ENCODE data around the gene CREG2. TPM values are rescaled to one million over a fixed set of nuclear protein-coding genes. Genes with fewer than 3 reads are reported as not detected.

Gene CREG2
- total and polyA plus RNA-seq, 2 donors (not counting 1 experiment from before 2014, with no cell fraction given) = 0.10 TPM; not detected in 1

GRCh38 chr2:101432411-101433181, 45.3 kb upstream of the CREG2 start:
- intact Hi-C loops (cut with micrococcal nuclease) = no loop called here
- Histone ChIP-seq H3K9ac (ENCODE audit: low read length) (no peak overlapping the region), H4K20me1 (ENCODE audit: control insufficient read depth, insufficient read depth, low read length, poor library complexity, severe bottlenecking) (no peaks in the 10 kb centered on the region), H3K79me2 (ENCODE audit: control insufficient read depth, insufficient read depth, low read length) (no peaks in the 10 kb centered on the region), H3K4me1 (ENCODE audit: control insufficient read depth in 2 of 2, insufficient read depth in 2 of 2, low read length in 2 of 2) (no peaks in the 10 kb centered on the region), H3K4me3 (ENCODE audit: control extremely low read depth in 1 of 5, extremely low read depth in 1 of 5, insufficient read depth in 1 of 5, low read depth in 2 of 5, low read length in 4 of 5) (no peak overlapping the region), H3K27ac (ENCODE audit: low read length in 2 of 2) (no peak overlapping the region), H3K27me3 (replicated peaks in 1 of 4; ENCODE audit: control extremely low read depth in 1 of 4, control insufficient read depth in 3 of 4, insufficient read depth in 4 of 4, low read length in 3 of 4) (no peaks in the 10 kb centered on the region), H3K36me3 (replicated peaks in 1 of 2; ENCODE audit: control extremely low read depth in 1 of 2, control insufficient read depth in 1 of 2, extremely low read depth in 1 of 2, insufficient read depth in 2 of 2, low read length in 1 of 2) (no peaks in the 10 kb centered on the region), H3K4me2 (replicated peaks; ENCODE audit: low read depth, low read length, poor library complexity, severe bottlenecking) (no peak overlapping the region), H3K9me3 (ENCODE audit: control extremely low read depth in 1 of 3, control insufficient read depth in 2 of 3, insufficient read depth in 1 of 3, low read length in 2 of 3) (peaks cover 0 to 3% (median 0%) of the 10 kb centered on the region in 3 donors), H2AFZ (ENCODE audit: insufficient read depth, low read depth, low read length, poor library complexity, severe bottlenecking) (no peak overlapping the region)
- POLR2A ChIA-PET = no interaction called here
- no peak for DNase-seq
- Mint-ChIP-seq H3K27ac (no peak overlapping the region), H3K4me3 (no peak overlapping the region), H3K4me1 (no peaks in the 10 kb centered on the region), H3K9me3 (ENCODE audit: insufficient read depth) (no peaks in the 10 kb centered on the region), H3K27me3 (no peaks in the 10 kb centered on the region)
- no peak for TF ChIP-seq CTCF (IDR thresholded peaks at IDR 0.05)
- TF ChIP-seq EZH2 (IDR thresholded peaks at IDR 0.05; ENCODE audit: borderline replicate concordance, insufficient read depth, low read depth, low read length, poor library complexity, severe bottlenecking) = no peak
- CTCF ChIA-PET = interaction anchor here (1.2 to 1.9 kb wide), 3 partner anchors 14 to 399 kb away, joined by 4 to 6 read pairs (median 5); no protein-coding TSS in a partner anchor
- ATAC-seq (ENCODE audit: low read depth) = no peak
- WGBS (ENCODE audit: insufficient coverage) = 94% methylated on average over 17 of the region's 20 CpGs

- no CpG with 5 or more reads among the region's 4 CpGs for WGBS (ENCODE audit: insufficient coverage)
- Histone ChIP-seq H3K27me3 (replicated peaks in 1 of 4; ENCODE audit: control extremely low read depth in 1 of 4, control insufficient read depth in 3 of 4, insufficient read depth in 4 of 4, low read length in 3 of 4) (no peaks in the 10 kb centered on the region), H3K4me2 (replicated peaks; ENCODE audit: low read depth, low read length, poor library complexity, severe bottlenecking) (no peak overlapping the region), H2AFZ (ENCODE audit: insufficient read depth, low read depth, low read length, poor library complexity, severe bottlenecking) (no peak overlapping the region), H3K27ac (ENCODE audit: low read length in 2 of 2) (no peak overlapping the region), H3K36me3 (replicated peaks in 1 of 2; ENCODE audit: control extremely low read depth in 1 of 2, control insufficient read depth in 1 of 2, extremely low read depth in 1 of 2, insufficient read depth in 2 of 2, low read length in 1 of 2) (no peaks in the 10 kb centered on the region), H3K4me3 (ENCODE audit: control extremely low read depth in 1 of 5, extremely low read depth in 1 of 5, insufficient read depth in 1 of 5, low read depth in 2 of 5, low read length in 4 of 5) (no peak overlapping the region), H3K4me1 (ENCODE audit: control insufficient read depth in 2 of 2, insufficient read depth in 2 of 2, low read length in 2 of 2) (no peaks in the 10 kb centered on the region), H3K9ac (ENCODE audit: low read length) (no peak overlapping the region), H4K20me1 (ENCODE audit: control insufficient read depth, insufficient read depth, low read length, poor library complexity, severe bottlenecking) (no peaks in the 10 kb centered on the region), H3K79me2 (ENCODE audit: control insufficient read depth, insufficient read depth, low read length) (no peaks in the 10 kb centered on the region), H3K9me3 (ENCODE audit: control extremely low read depth in 1 of 3, control insufficient read depth in 2 of 3, insufficient read depth in 1 of 3, low read length in 2 of 3) (peaks cover 0 to 3% (median 0%) of the 10 kb centered on the region in 3 donors)
- no peak overlapping the region for H3K27ac Mint-ChIP-seq
- ChIA-PET POLR2A (interaction anchor here (0.6 kb wide), 1 partner anchor 1250 kb away, joined by 4 read pairs; no protein-coding TSS in a partner anchor), CTCF (interaction anchor here (1.9 kb wide), 1 partner anchor 13 kb away, joined by 6 read pairs; no protein-coding TSS in a partner anchor)
- H3K27me3 Mint-ChIP-seq = no peaks in the 10 kb centered on the region
- H3K4me1 Mint-ChIP-seq = no peaks in the 10 kb centered on the region
- no peak for DNase-seq
- H3K4me3 Mint-ChIP-seq = no peak overlapping the region
- no peak for ATAC-seq (ENCODE audit: low read depth)
- no peaks in the 10 kb centered on the region for H3K9me3 Mint-ChIP-seq (ENCODE audit: insufficient read depth)
- no peak for TF ChIP-seq EZH2 (IDR thresholded peaks at IDR 0.05; ENCODE audit: borderline replicate concordance, insufficient read depth, low read depth, low read length, poor library complexity, severe bottlenecking)
- no peak for TF ChIP-seq CTCF (IDR thresholded peaks at IDR 0.05)
- intact Hi-C loops (cut with micrococcal nuclease) = no loop called here
These were observed 44.2 kb upstream of the CREG2 start for GRCh38 chr2:101431486-101431885.

Data from B cell (primary cell).